Subcutaneous adipose tissue (tissue), 4 donors: ENCODE data around the gene MTHFD1. TPM values are rescaled to one million over a fixed set of nuclear protein-coding genes. Genes with fewer than 3 reads are reported as not detected.

Source experiments
- CTCF ChIP-seq: fragments of 450-650 bp; IDR thresholded peaks from one replicate; pipeline ENCODE4 v1.5.1; 2016; ENCODE audit warnings: low read depth, mild to moderate bottlenecking, control low read depth, antibody characterized with exemption, moderate library complexity
- total RNA-seq, 4 donors: library from RNA; depleted of rRNA; stranded (reverse); fragments of >200 nt; gene quantifications; one replicate each; pipeline ENCODE4 v1.1.0, GENCODE V29; 2016

The MTHFD1 gene
- total RNA-seq, 4 donors from 2014 or later = 80.6 to 142 (median 99.5) TPM

GRCh38 chr14:64478634-64479250, 90.6 kb downstream of the MTHFD1 start:
- TF ChIP-seq CTCF = no peak

- no peak for TF ChIP-seq CTCF
These were observed 100.5 kb downstream of the MTHFD1 start for GRCh38 chr14:64488590-64489099.

GRCh38 chr14:64491637-64492036, 103.5 kb downstream of the MTHFD1 start:
- no peak for TF ChIP-seq CTCF

- no peak for TF ChIP-seq CTCF
These were observed 105.3 kb downstream of the MTHFD1 start for GRCh38 chr14:64493455-64493854.

GRCh38 chr14:64495252-64495651, 107.1 kb downstream of the MTHFD1 start:
- TF ChIP-seq CTCF = no peak

GRCh38 chr14:64496764-64497163, 108.6 kb downstream of the MTHFD1 start:
- TF ChIP-seq CTCF = no peak

GRCh38 chr14:64500088-64500487, 111.9 kb downstream of the MTHFD1 start:
- no peak for TF ChIP-seq CTCF
